Measurements from ENCODE around the gene SAPCD2.

- TF ChIP-seq CTCF (IDR thresholded peaks at IDR 0.05) (no peak), EP300 (IDR thresholded peaks at IDR 0.05) (no peak), POLR2AphosphoS5 (IDR thresholded peaks at IDR 0.05) (no peak), POLR2A (IDR thresholded peaks at IDR 0.05) (no peak)
Observed at GRCh38 chr9:137106662-137107250, 36.4 kb upstream of the SAPCD2 start.
